Measurements from ENCODE around the gene GIPC3. TPM values are rescaled to one million over a fixed set of nuclear protein-coding genes. Genes with fewer than 3 reads are reported as not detected.
"Not testable (repeated sequence)": the region's sequence is repeated elsewhere in the genome, so short reads cannot be mapped to it uniquely, and the experiment has no call there.

Gene GIPC3
- total RNA-seq, 1 experiment from 2014 or later: 0.25 TPM

DNA sequence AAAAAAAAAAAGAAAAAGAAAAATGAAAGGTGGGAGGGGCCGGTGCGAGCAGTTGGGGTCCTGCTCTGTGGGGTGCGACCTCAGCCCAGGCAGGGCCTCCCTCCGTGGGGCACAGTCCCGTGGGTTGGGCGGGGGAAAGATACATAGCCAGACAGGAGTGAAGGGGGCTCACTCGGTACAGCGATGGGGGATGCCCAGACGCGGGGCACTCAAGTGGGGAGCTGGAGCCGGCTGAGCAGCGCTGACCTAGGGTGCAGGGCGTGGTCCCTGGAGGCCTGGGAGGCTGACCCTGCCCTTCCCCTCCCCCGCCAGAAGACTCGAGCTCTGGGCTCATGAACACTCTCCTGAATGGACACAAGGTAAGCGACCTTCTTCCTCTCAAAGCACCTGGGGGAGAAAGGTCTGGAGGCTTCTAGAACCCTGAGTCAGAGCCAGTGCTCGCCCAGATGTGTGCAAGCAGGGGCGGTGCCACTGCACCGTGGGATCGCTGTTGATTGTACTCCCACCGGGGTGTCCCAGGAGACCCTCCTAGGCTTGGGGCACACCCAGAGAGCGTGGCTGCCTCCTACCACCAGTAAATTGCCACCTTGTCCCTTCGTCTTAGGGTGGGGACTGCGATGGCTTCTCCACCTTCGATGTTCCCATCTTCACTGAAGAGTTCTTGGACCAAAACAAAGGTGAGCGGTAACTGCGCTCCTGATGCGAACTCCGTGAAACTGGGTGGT is 9.2 kb upstream of the GIPC3 start:
- DNase-seq (ENCODE audit: extremely low read depth, low read depth): no peak

DNA sequence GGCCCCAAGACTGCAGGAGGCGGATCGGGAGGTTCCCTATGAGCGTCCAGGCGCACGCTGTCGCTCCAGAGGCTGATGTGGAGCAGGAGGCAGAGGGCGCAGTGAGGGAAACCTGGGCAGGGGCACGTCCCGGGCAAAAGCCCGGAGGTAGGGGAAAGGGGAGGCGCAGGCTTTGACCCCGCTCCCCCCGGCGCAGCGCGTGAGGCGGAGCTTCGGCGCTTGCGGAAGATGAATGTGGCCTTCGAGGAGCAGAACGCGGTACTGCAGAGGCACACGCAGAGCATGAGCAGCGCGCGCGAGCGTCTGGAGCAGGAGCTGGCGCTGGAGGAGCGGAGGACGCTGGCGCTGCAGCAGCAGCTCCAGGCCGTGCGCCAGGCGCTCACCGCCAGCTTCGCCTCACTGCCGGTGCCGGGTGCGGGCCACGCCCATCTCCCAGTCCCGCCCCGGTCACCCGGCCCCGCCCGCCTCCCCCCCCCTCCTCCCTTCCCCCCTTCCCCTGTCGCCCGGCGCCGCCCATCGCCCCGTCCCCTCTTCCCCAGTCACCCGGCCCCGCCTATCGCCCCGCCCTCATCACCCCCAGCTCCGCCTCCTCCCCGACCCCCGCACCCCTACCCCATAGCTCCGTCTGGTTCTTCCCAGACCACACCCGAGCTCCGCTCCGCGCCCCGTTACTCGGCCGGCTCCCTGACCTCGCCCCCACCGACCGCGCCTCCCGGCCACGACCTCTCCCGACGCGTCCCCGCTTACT is 8.4 kb upstream of the GIPC3 start:
- no peak for DNase-seq (ENCODE audit: extremely low read depth, low read depth)

DNA sequence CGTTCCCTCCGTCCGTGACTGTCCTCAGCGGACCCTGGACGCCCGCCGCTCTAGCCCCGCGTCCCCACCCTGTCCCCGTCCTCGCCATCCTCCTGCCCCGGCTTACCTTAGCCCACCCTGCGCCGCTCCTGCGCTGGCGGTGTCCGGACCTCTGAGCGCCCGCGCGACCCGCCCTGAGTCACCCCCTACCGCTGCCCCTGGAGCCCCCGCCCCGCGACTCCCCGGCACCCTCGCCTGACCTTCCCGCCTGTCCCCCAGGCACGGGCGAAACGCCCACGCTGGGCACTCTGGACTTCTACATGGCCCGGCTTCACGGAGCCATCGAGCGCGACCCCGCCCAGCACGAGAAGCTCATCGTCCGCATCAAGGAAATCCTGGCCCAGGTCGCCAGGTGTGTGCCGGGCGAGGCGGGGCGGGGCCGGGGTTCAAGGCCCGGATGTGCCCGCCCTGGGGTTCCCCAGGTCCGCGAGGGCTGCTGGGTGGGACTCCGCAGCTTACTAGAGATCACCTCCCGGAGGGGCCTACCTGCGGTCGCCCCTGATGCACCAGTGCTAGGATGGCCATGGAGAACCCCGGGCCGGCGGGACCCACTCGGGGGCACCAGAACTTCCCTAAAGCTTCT is 7.4 kb upstream of the GIPC3 start:
- no peak for DNase-seq (ENCODE audit: extremely low read depth, low read depth)

- DNase-seq (ENCODE audit: extremely low read depth, low read depth): no peak
These were observed 6.9 kb upstream of the GIPC3 start for GRCh38 chr19:3578390-3578789.

DNA sequence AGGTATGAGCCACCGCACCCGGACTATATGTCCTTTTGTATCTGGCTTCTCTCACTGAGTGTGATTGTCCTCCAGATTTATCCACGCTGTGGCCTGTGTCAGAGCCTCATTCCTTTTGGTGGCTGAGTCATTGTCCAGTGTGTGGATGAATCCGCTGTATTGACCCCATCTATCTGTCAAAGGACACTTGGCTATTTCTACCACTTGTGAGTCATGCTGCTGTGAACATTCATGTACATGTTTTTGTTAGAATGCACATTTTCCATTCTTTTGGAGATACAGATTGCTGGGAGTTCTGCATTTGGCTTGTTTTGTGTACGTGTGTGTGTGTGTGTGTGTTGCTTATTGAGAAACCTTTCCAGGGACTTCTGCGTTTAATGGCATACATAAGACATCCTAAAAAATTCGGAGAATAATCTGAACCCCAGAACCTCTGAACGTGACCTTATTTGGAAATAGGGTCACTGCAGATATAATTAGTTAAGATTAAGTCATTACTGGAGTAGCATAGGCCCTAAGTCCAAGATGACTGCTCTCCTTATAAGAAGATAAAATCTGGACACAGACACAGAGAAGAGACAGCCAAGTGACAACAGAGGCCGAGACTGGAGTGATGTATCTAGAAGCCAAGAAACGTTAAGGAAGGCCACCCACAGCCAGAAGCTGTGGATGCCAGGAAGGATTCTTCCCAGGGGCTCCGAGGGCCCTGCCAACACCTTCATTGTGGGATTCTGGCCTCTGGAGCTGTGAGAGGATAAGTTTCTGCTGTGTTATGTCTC is 4.9 kb upstream of the GIPC3 start:
- no peak for DNase-seq (ENCODE audit: extremely low read depth, low read depth)

- not testable (repeated sequence) for DNase-seq (ENCODE audit: extremely low read depth, low read depth)
These were observed 3.5 kb upstream of the GIPC3 start for GRCh38 chr19:3581792-3582191.

DNA sequence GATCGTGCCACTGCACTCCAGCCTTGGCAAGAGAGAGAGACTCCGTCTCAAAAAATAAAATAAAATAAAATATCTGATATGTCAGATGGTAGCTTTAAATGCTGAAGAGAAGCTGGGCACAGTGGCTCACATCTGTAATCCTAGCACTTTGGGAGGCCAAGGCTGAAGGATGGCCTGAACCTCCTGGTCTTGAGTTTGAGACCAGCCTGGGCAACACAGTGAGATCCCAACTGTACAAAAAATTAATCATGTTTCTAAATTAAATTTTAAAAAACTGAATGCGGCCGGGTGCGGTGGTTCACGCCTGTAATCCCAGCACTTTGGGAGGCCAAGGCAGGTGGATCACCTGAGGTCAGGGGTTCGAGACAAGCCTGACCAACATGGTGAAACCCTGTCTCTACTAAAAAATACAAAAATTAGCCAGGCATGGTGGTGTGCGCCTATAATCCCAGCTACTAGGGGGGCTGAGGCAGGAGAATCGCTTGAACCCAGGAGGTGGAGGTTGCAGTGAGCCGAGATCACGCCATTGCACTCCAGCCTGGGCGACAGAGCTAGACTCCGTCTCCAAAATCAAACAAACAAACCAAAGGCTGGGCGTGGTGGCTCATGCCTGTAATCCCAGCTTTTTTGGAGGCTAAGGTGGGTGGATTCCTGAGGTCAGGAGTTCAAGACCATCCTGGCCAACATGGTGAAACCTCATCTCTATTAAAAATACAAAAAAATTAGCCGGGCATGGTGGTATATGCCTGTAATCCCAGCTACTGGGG is 1.1 kb upstream of the GIPC3 start:
- not testable (repeated sequence) for DNase-seq (ENCODE audit: extremely low read depth, low read depth)

- no peak for DNase-seq (ENCODE audit: extremely low read depth, low read depth)
These were observed 899 bp downstream of the GIPC3 start for GRCh38 chr19:3586127-3586626.

GRCh38 chr19:3586707-3587346 is 1.5 kb downstream of the GIPC3 start:
- DNase-seq (ENCODE audit: extremely low read depth, low read depth): no peak

DNA sequence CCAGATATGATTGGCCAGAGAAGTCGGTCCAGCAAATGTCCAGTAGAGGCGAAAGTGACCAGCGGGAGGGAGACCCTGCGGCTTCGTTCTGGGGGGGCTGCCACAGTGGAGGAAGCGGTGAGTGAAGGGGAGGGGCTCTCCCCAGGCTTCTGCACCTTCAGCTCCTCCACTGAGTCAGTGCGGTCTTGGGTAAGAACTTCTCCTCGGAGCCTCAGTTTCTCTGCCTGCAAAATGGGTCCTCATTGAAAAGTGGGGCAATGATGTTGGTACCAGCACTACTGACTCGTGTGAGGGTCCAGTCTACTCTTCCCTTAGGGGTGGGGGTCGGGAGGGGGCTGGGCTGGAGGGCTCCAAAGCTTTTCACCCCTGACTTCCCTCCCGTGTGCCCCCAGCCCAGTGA is 4.2 kb downstream of the GIPC3 start:
- no peak for DNase-seq (ENCODE audit: extremely low read depth, low read depth)

DNA sequence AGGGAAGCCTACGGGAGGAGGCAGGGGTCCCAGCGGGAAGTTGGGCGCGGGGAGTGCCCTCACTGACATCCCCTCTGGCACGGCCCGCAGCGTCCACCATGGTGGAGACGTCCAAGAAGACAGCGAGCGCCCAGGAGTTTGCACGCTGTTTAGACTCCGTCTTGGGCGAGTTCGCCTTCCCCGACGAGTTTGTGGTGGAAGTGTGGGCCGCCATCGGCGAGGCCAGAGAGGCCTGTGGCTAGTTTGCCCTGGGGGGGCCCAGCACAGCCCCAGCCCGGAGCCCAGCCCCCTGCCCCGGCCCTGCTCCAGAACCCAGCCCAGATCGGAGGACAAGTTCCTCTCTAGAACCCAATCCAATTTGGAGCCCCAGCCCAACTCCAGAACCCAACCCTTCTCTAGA is 4.7 kb downstream of the GIPC3 start:
- DNase-seq (ENCODE audit: extremely low read depth, low read depth): no peak

DNA sequence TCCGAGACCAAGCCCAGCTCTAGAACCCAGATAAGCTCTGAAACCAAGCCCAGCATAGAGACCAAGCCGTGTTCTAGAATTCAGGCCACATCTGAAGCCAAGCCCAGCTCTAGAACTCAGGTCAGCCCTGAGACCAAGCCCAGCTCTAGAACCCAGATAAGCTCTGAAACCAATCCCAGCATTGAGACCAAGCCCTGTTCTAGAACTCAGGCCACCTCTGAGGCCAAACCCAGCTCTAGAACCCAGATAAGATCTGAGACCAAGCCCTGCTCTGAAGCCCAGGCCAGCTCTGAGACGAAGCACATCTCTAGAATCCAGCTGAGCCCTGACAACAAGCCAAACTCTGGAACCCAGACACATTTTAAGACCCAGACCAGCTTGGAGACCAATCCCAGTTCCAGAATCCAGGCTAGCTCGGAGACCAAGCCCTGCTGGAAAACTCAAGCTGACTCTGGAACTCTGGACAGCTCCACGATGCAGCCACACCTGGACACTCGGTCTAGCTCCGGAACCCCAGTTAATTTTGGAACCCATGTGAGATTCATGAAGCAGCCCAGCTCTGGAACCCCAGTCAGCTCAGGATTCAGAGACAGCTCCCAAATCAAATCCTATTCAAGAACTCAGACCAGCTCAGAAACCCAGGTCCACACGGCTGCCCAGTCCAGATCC is 5.8 kb downstream of the GIPC3 start:
- no peak for DNase-seq (ENCODE audit: extremely low read depth, low read depth)

DNA sequence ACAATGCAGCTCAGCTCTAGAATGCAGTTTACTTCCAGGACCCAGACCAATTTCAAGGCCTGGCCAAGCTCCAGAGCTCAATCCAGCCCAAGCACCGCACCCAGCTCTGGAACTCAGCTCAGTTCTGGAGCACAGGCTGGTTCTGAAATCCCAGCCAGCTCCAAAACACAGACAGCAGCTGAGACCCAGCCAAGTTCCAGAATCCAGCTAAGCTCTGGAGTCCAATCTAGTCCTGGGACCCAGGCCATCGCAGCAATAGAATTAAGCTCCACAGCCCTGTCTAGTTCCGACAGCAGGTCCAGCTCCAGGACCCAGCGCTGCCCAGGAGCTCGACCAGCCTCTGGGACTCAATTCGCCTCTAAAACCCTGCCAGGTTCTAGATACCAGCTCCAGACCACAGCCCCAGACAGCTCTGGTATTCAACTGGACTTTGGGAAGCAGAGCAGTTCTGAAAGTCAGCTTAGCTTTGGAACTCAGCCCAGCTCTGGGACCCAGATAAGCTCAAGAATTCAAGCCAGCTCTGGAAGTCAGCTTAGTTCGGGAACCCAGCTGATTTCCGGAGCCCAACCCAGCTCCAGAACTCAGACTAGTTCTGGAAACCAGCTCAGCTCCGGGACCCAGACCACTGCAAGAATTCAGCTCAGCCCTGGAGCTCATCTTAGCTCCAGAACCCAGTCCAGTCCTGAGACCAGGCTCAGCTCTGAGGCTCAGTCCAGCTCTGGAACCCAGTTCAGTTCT is 6.8 kb downstream of the GIPC3 start:
- no peak for DNase-seq (ENCODE audit: extremely low read depth, low read depth)

DNA sequence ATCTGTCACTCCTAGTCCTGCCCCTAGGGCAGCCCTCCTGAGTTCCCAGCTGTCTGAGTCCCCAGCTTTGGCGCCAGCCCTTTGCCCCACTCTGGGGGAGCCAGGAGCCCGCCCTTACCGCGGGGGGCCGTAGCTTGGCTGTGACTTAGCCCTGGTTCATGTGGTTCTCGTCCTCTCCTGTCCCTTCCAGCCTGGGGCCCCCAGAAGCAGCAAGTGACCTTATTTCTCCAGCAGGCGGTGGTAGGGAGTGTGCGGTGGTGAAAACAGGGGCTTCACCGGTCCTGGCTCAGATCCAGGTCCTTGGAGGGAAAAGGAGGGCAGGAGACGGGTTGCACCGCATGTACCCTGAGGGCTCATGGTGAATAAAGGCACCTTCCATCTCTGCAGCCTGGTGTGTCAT is 7.9 kb downstream of the GIPC3 start:
- DNase-seq (ENCODE audit: extremely low read depth, low read depth): no peak

DNA sequence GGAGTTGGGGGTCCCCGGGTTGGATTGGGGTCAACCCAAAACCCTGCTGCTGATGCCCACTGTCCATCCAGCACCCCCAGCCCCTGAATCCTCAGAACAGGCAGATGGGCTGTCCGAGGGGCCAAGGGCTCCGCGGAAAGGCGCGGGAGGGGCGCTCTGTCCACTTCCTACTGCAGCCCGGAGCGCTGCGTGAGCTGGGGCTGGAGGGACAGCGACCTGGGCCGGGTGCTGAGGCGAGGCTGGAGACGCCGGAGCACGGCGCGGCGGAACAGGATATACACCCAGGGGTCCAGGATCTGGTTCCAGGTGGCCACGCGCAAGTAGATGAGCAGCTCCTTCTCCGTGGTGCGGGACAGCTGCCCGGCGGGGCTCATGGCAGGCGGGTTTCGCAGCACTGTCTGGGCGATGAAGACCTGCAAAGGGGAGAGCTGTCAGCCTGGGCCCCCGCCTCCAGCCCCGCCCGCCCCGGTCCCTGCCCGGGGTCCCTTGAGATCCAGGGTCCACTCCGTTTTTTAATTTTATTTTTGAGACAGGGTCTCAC is 10.3 kb downstream of the GIPC3 start:
- DNase-seq (ENCODE audit: extremely low read depth, low read depth): no peak

GRCh38 chr19:3599776-3600187 is 14.5 kb downstream of the GIPC3 start:
- DNase-seq (ENCODE audit: extremely low read depth, low read depth): no peak

DNA sequence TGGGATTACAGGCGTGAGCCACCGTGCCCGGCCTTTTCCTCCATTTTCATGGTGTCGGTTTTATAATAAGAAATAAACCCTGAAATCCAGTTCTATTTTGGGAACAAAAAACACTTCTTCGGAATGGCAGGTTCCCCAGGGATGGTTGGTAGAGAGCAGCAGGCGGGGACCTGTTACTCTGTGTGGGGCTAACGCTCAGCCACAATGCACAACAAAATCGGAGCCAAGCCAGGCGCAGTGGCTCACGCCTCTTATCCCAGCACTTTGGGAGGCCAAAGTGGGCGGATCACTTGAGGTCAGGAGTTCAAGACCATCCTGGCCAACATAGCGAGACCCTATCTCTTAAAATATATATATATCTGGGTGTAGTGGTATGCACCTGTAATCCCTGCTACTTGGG is 15.7 kb downstream of the GIPC3 start:
- no peak for DNase-seq (ENCODE audit: extremely low read depth, low read depth)

Measured in NCI-H460 (cell line).